Hepatocyte (in vitro differentiated cells): ENCODE measurements around the gene GASK1A. TPM values are rescaled to one million over a fixed set of nuclear protein-coding genes. Genes with fewer than 3 reads are reported as not detected.

Source experiments
- DNase-seq: peaks from one replicate; pipeline ENCODE4 v3.0.0-alpha.2; 2016; ENCODE audit warnings: low spot score
- H2AFZ ChIP-seq: fragments of 200-600 bp; sonication (generic); 2 replicates; pipeline ENCODE4 v1.6.0; 2016; ENCODE audit warnings: antibody characterized with exemption, mild to moderate bottlenecking
- H3K27ac ChIP-seq: fragments of 200-600 bp; sonication (generic); 2 replicates; pipeline ENCODE4 v1.5.1; 2016; ENCODE audit warnings: mild to moderate bottlenecking
- H3K27me3 ChIP-seq: fragments of 200-600 bp; sonication (generic); 2 replicates; pipeline ENCODE4 v1.6.1; 2016
- H3K36me3 ChIP-seq: fragments of 200-600 bp; sonication (generic); replicated peaks from 2 replicates; pipeline ENCODE4 v1.5.1; 2016; ENCODE audit warnings: low read depth; ENCODE audit not compliant: insufficient read depth
- H3K4me1 ChIP-seq: fragments of 200-600 bp; sonication (generic); 2 replicates; pipeline ENCODE4 v1.5.1; 2016; ENCODE audit warnings: mild to moderate bottlenecking, moderate library complexity; ENCODE audit not compliant: insufficient read depth
- H3K4me2 ChIP-seq: fragments of 200-600 bp; sonication (generic); 2 replicates; pipeline ENCODE4 v1.6.0; 2016
- H3K4me3 ChIP-seq: fragments of 200-600 bp; sonication (generic); 2 replicates; pipeline ENCODE4 v1.5.1; 2016; ENCODE audit warnings: mild to moderate bottlenecking
- H3K79me2 ChIP-seq: fragments of 200-600 bp; sonication (generic); 2 replicates; pipeline ENCODE4 v1.6.0; 2017; ENCODE audit warnings: mild to moderate bottlenecking
- H3K9me2 ChIP-seq: fragments of 200-600 bp; sonication (generic); replicated peaks from 2 replicates; pipeline ENCODE4 v1.6.0; 2017; ENCODE audit warnings: mild to moderate bottlenecking; ENCODE audit not compliant: insufficient read depth
- H3K9me3 ChIP-seq: fragments of 200-600 bp; sonication (generic); 2 replicates; pipeline ENCODE4 v1.5.1; 2016; ENCODE audit warnings: low read depth, mild to moderate bottlenecking
- H4K20me1 ChIP-seq: fragments of 200-600 bp; sonication (generic); 2 replicates; pipeline ENCODE4 v1.6.0; 2016; ENCODE audit warnings: mild to moderate bottlenecking; ENCODE audit not compliant: insufficient read depth, poor library complexity, severe bottlenecking
- EZH2 ChIP-seq: fragments of 200-600 bp; sonication (generic); IDR thresholded peaks from 2 replicates; pipeline ENCODE4 v1.6.1; 2016; ENCODE audit warnings: antibody characterized with exemption, mild to moderate bottlenecking, borderline replicate concordance
- EZH2phosphoT487 ChIP-seq: fragments of 200-600 bp; sonication (generic); IDR thresholded peaks from one replicate; pipeline ENCODE4 v1.6.1; 2018; ENCODE audit warnings: antibody characterized with exemption, mild to moderate bottlenecking, low read depth, moderate library complexity; ENCODE audit not compliant: unreplicated experiment, severe bottlenecking
- WGBS: methylation state at CpG from one replicate; pipeline ENCODE4 v1.1.6; 2016; ENCODE audit warnings: low lambda C conversion rate; ENCODE audit errors: missing lambda C conversion rate; 5-methylcytosine and 5-hydroxymethylcytosine counted together
- polyA plus RNA-seq: library from polyadenylated mRNA; unstranded; fragments of >200 nt; fragmentation: Nextera tagmentation; extraction: Ambion mirVana; gene quantifications from 2 replicates; pipeline ENCODE4 v1.2.1, GENCODE V29; 2016
- total RNA-seq: library from RNA; depleted of rRNA; stranded (reverse); fragments of >200 nt; gene quantifications from 2 replicates; pipeline ENCODE4 v1.2.3, GENCODE V29; 2014
- TF ChIP-seq, protein P1 (sequence below): fragments of 200-600 bp; sonication (generic); IDR thresholded peaks from 2 replicates; pipeline ENCODE4 v1.5.1; 2016; ENCODE audit warnings: antibody characterized with exemption, mild to moderate bottlenecking; ENCODE audit not compliant: poor library complexity

Gene GASK1A
- total and polyA plus RNA-seq, 2 experiments from 2014 or later = 1.1 to 2.1 TPM

DNA sequence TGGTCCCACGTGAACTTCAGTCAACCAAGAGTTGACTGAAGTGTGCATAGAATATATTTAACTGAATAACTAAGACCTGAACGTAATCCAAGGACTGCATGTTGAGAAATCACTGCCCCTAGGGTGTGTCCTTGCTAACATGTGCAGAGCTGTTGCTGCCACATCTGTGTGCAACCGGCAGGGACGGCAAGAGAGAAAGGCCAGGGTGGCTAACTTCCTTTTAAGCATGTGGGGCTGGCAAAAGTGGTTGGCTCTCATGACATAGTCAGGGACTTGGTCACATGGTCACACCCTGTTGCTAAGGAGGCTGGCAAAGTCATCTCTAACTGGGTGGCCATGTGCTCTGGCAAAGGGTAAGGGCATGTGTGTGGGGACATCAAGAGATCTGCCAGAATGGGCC, 52.4 kb downstream of the GASK1A start:
- no peaks in the 10 kb centered on the region for H3K27me3 ChIP-seq
- DNase-seq = no peak
- no peaks in the 10 kb centered on the region for H3K79me2 ChIP-seq
- no peak for TF ChIP-seq EZH2
- TF ChIP-seq EZH2phosphoT487 = no peak
- TF ChIP-seq, protein P1, sequence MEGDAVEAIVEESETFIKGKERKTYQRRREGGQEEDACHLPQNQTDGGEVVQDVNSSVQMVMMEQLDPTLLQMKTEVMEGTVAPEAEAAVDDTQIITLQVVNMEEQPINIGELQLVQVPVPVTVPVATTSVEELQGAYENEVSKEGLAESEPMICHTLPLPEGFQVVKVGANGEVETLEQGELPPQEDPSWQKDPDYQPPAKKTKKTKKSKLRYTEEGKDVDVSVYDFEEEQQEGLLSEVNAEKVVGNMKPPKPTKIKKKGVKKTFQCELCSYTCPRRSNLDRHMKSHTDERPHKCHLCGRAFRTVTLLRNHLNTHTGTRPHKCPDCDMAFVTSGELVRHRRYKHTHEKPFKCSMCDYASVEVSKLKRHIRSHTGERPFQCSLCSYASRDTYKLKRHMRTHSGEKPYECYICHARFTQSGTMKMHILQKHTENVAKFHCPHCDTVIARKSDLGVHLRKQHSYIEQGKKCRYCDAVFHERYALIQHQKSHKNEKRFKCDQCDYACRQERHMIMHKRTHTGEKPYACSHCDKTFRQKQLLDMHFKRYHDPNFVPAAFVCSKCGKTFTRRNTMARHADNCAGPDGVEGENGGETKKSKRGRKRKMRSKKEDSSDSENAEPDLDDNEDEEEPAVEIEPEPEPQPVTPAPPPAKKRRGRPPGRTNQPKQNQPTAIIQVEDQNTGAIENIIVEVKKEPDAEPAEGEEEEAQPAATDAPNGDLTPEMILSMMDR = no peak
- no peak overlapping the region for H3K4me3 ChIP-seq
- WGBS = 77% methylated on average over 4 of the region's 4 CpGs
- H3K36me3 ChIP-seq = no peaks in the 10 kb centered on the region
- H3K4me2 ChIP-seq = no peak overlapping the region
- H3K9me3 ChIP-seq = no peaks in the 10 kb centered on the region
- no peak overlapping the region for H2AFZ ChIP-seq
- H3K4me1 ChIP-seq = peaks cover 9% of the 10 kb centered on the region
- H4K20me1 ChIP-seq = no peaks in the 10 kb centered on the region
- no peaks in the 10 kb centered on the region for H3K9me2 ChIP-seq
- no peak overlapping the region for H3K27ac ChIP-seq

DNA sequence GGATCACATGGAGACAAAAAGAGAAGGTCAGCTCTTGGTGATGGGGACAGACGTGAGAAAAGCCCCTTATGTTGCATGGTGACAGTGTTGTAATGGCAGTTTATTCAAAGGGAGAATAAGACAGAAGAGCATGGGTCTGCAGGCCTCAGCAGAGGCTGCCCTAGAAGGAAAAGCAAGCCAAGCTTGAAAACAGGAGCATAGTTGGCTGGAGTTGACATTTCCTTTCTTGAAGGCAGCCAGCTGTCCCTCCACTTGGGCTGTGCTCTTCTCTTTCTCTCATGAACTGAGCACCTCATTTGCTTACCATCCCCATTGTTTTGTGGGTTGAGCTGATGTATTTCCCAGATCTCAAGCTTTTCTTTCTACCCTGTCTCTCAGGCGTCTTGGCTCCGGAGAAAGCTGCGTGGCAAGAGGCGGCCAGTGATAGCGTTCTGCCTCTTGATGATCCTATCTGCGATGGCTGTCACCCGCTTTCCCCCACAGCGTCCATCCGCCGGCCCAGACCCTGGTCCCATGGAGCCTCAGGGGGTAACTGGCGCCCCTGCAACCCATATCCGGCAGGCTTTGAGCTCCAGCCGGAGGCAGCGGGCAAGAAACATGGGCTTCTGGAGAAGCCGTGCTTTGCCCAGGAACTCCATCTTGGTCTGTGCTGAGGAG, 52.9 kb downstream of the GASK1A start:
- TF ChIP-seq, protein P1 = no peak
- TF ChIP-seq EZH2 = no peak
- TF ChIP-seq EZH2phosphoT487 = no peak
- H4K20me1 ChIP-seq = no peaks in the 10 kb centered on the region
- H3K27me3 ChIP-seq = no peaks in the 10 kb centered on the region
- WGBS = 99% methylated on average over 16 of the region's 16 CpGs
- peaks cover 9% of the 10 kb centered on the region for H3K4me1 ChIP-seq
- H3K4me2 ChIP-seq = no peak overlapping the region
- H2AFZ ChIP-seq = no peak overlapping the region
- H3K9me3 ChIP-seq = no peaks in the 10 kb centered on the region
- H3K36me3 ChIP-seq = no peaks in the 10 kb centered on the region
- DNase-seq = no peak
- H3K27ac ChIP-seq = no peak overlapping the region
- no peaks in the 10 kb centered on the region for H3K9me2 ChIP-seq
- no peaks in the 10 kb centered on the region for H3K79me2 ChIP-seq
- H3K4me3 ChIP-seq = no peak overlapping the region

DNA sequence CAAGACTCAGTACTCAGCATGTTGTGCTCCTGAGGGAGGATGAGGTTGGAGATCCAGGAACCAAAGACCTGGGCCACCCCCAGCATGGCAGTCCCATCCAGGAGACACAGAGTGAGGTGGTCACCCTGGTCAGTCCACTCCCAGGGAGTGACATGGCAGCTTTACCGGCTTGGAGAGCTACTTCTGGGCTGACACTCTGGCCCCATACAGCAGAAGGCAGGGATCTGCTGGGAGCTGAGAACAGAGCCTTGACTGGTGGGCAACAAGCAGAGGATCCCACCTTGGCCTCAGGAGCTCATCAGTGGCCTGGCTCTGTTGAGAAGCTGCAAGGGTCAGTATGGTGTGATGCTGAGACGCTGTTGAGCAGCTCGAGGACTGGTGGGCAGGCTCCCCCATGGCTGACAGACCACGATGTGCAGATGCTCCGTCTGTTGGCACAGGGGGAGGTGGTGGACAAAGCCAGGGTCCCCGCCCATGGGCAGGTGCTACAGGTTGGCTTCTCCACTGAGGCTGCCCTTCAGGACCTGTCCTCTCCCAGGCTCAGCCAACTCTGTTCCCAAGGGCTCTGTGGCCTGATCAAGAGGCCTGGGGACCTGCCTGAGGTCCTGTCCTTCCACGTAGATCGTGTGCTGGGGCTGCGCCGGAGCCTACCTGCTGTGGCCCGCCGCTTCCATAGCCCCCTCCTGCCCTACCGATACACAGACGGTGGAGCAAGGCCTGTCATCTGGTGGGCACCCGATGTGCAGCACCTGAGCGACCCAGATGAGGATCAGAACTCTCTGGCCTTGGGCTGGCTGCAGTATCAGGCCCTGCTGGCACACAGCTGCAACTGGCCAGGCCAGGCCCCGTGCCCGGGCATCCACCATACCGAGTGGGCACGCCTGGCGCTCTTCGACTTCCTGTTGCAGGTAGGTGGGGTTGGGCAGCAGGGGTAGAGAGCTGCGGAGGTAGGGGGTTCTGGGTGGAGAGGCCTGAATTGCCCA, 53.8 kb downstream of the GASK1A start:
- Histone ChIP-seq H3K36me3 (no peaks in the 10 kb centered on the region), H4K20me1 (no peaks in the 10 kb centered on the region), H3K4me3 (no peak overlapping the region), H3K9me2 (no peaks in the 10 kb centered on the region), H3K4me1 (peaks cover 9% of the 10 kb centered on the region), H3K27ac (no peak overlapping the region), H3K4me2 (no peak overlapping the region), H2AFZ (no peak overlapping the region), H3K9me3 (no peaks in the 10 kb centered on the region), H3K27me3 (no peaks in the 10 kb centered on the region), H3K79me2 (no peaks in the 10 kb centered on the region)
- WGBS = 96% methylated on average over 23 of the region's 23 CpGs
- TF ChIP-seq EZH2phosphoT487 (no peak), EZH2 (no peak)
- TF ChIP-seq, protein P1 = no peak
- no peak for DNase-seq
